Spinal cord (tissue), 10 donors: ENCODE data around the gene STARD7. TPM values are rescaled to one million over a fixed set of nuclear protein-coding genes. Genes with fewer than 3 reads are reported as not detected.
"Not testable (repeated sequence)": the region's sequence is repeated elsewhere in the genome, so short reads cannot be mapped to it uniquely, and the experiment has no call there.

Source experiments
- DNase-seq, 6 donors: peaks; one replicate each; pipeline versions ENCODE4 v3.0.0 to v3.0.0-alpha.2; 2013 to 2015; ENCODE audit warnings: low spot score in 6 of 6, low read depth in 4 of 6
- H3K27ac ChIP-seq: one replicate; pipeline ENCODE4 v1.5.1; 2013; ENCODE audit warnings: low read depth, low read length, control low read depth
- H3K27me3 ChIP-seq: one replicate; pipeline ENCODE4 v1.6.1; 2013; ENCODE audit warnings: low read length; ENCODE audit not compliant: control insufficient read depth, insufficient read depth
- H3K36me3 ChIP-seq: one replicate; pipeline ENCODE4 v1.6.1; 2013; ENCODE audit warnings: low read length; ENCODE audit not compliant: control insufficient read depth, insufficient read depth
- H3K4me1 ChIP-seq: one replicate; pipeline ENCODE4 v1.6.1; 2013; ENCODE audit warnings: low read length; ENCODE audit not compliant: control insufficient read depth, insufficient read depth
- H3K4me3 ChIP-seq: one replicate; pipeline ENCODE4 v1.5.1; 2013; ENCODE audit warnings: low read depth, low read length, control low read depth
- H3K9me3 ChIP-seq: one replicate; pipeline ENCODE4 v1.6.1; 2013; ENCODE audit warnings: low read length; ENCODE audit not compliant: control insufficient read depth, insufficient read depth
- WGBS: methylation state at CpG from one replicate; pipeline ENCODE4 v1.1.5; 2013; ENCODE audit warnings: missing lambda C conversion rate; ENCODE audit not compliant: insufficient coverage; 5-methylcytosine and 5-hydroxymethylcytosine counted together
- long read RNA-seq, 4 donors: transcript quantifications; one replicate each; lab custom pipeline, GENCODE V29; 2026
- polyA plus RNA-seq, 2 donors: library from polyadenylated mRNA; unstranded; fragments of 120-200 nt; gene quantifications; one replicate each; pipeline ENCODE4 v1.2.1, GENCODE V29; 2013; ENCODE audit not compliant: insufficient read length in 2 of 2
- total RNA-seq, 2 donors: library from RNA; depleted of rRNA in 1 of 2; stranded (reverse); fragments of 120-200 nt in 1 of 2; fragments of >200 nt in 1 of 2; gene quantifications; one replicate each; pipeline versions ENCODE4 v1.2.3 to v1.2.4, GENCODE V29; 2013 to 2014
- donor health status: healthy.

The STARD7 gene, protein sequence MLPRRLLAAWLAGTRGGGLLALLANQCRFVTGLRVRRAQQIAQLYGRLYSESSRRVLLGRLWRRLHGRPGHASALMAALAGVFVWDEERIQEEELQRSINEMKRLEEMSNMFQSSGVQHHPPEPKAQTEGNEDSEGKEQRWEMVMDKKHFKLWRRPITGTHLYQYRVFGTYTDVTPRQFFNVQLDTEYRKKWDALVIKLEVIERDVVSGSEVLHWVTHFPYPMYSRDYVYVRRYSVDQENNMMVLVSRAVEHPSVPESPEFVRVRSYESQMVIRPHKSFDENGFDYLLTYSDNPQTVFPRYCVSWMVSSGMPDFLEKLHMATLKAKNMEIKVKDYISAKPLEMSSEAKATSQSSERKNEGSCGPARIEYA
- total RNA-seq = 100 to 1,000 TPM; 141 to 162 TPM
- 100 to 1,000 TPM; 133 to 152 TPM for polyA plus RNA-seq
- long read RNA-seq, donor 1, transcript STARD7-201 (8 exons, 3,368 nt) = major isoform, 17 of 19 reads
- long read RNA-seq, donor 1, partial matches to known transcripts = 0 of 19 reads
- long read RNA-seq, donor 1, other reads (novel, unspliced or antisense) = 0 of 19 reads
- long read RNA-seq, donor 2, transcript STARD7-201 (8 exons, 3,368 nt) = major isoform, 19 of 20 reads
- long read RNA-seq, donor 2, partial matches to known transcripts = 0 of 20 reads
- long read RNA-seq, donor 2, other reads (novel, unspliced or antisense) = 0 of 20 reads
- long read RNA-seq, donor 3, transcript STARD7-201 (8 exons, 3,368 nt) = major isoform, 28 of 30 reads
- long read RNA-seq, donor 3, partial matches to known transcripts = 0 of 30 reads
- long read RNA-seq, donor 3, other reads (novel, unspliced or antisense) = 0 of 30 reads
- long read RNA-seq, donor 4, transcript STARD7-201 (8 exons, 3,368 nt) = major isoform, 19 of 123 reads
- long read RNA-seq, donor 4, partial matches to known transcripts = 103 of 123 reads
- long read RNA-seq, donor 4, other reads (novel, unspliced or antisense) = 0 of 123 reads

DNA sequence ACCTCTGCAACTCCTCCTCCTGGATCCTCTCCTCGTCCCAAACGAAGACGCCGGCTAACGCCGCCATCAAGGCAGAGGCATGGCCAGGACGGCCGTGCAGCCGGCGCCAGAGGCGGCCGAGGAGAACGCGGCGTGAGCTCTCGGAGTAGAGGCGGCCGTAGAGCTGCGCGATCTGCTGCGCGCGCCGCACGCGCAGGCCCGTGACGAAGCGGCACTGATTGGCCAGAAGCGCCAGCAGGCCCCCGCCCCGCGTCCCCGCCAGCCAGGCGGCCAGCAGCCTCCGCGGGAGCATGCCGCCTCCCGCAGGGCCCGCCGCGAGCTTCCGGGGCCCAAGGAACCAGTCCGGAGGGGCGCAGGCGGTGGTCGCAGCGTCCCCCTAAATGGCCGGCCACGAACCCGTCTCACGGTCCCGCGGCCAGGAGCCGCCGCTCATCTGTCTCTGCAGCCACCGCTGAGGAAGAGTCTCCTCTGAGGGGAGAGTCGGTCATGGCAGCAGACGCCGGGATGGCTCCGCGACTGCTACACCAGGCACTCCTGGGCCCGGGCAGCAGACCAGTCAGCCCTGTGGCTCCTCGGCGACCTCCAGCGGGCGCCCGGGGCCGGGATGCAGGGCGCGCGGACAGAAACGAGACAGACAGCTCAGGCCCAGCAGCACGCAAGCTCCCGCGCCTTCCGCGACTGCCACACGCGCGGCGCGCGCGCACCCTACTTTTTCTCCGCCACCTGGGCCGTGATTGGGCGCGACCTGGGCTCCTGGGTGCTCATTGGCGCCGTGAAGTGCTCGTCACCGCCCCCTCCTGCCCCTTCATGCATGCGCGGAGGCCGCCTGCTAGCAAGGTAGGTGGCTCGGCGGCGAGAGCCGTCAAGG lies at the start of gene STARD7:
Gene STARD7, minus strand, starts transcription at position 685 of the 868 bp plus-strand sequence. Its CDS starts 393 bp downstream, at position 292.
- peak within 1 kb of the TSS; percentile 94 for H3K27ac ChIP-seq
- peaks cover 19% of the 10 kb centered on the region for H3K4me1 ChIP-seq
- WGBS = under 1% methylated on average over 100 of the region's 100 CpGs
- peaks cover 10% of the 10 kb centered on the region for H3K36me3 ChIP-seq
- H3K4me3 ChIP-seq = peak within 1 kb of the TSS; percentile 79
- H3K27me3 ChIP-seq = no peaks in the 10 kb centered on the region
- peak; percentile 85 to 99 (median 94) for DNase-seq
- no peaks in the 10 kb centered on the region for H3K9me3 ChIP-seq

DNA sequence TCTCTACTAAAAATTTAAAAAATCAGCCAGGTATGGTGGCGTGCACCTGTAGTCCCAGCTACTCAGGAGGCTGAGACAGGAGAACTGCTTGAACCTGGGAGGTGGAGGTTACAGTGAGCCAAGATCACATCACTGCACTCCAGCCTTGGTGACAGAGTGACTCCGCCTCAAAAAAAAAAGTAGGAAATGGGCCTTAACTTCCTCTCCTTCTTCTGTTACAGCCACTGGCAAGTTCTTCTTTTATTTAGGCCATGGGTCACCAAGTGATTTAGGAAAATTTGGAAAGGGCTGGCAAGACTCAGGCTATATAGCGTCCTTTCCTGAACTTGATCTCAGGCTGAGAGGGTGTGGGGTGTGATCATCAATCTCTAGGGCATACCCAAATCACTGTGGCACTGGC lies 49.1 kb upstream of the STARD7 start:
- H3K27me3 ChIP-seq, H3K9me3 ChIP-seq, H3K4me3 ChIP-seq, DNase-seq, H3K27ac ChIP-seq: not testable (repeated sequence)
- Histone ChIP-seq H3K36me3 (peaks cover 60% of the 10 kb centered on the region), H3K4me1 (peaks cover 13% of the 10 kb centered on the region)
- 91% methylated on average over 2 of the region's 3 CpGs for WGBS

DNA sequence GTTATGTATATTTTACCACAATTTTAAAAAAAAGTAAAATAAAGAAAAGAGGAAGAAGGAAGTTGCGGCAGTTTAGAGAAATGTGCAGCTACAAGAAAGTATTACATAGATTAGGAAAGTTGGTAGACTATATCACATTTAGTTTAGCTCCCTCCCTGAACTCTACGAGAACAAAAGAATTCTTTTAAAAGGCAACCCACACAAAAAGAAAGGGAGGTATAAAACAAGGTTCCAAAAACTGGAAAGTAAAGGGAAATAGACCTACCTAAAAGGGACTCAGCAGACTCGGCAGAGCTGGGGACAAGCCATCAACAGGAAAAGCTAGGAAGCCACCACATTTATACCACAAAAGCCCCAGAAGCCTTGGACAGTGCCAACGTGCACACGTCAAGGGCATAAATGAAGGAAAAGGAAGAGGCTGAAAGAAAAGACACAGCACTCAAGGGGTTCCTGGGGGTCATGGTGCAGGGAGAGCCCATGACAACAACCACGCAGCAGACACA lies 48.0 kb upstream of the STARD7 start:
- no peak for DNase-seq
- Histone ChIP-seq H3K4me3 (no peak overlapping the region), H3K36me3 (peaks cover 64% of the 10 kb centered on the region), H3K27me3 (no peaks in the 10 kb centered on the region), H3K27ac (no peak overlapping the region), H3K9me3 (no peaks in the 10 kb centered on the region), H3K4me1 (peaks cover 16% of the 10 kb centered on the region)
- WGBS = 73% methylated on average over 3 of the region's 6 CpGs

DNA sequence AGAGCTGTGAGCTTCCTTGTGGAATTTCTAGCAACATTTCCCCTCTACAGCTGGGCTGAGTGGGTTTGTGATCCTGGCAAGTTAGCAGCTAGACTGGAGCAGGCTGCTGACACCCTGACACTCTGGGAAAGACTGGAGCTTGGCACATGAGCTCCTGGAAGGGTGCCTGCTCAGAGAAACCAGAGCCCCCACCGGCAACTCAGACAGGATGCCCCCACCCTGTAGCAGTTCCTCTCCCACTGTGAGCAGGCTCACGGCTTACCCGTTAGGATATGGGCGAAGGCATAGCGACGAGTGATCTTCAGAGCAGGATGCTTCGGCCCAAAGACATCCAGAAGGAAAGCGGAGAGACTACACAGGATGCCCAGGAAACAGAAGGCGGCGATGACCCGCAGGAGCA lies 45.9 kb upstream of the STARD7 start:
- Histone ChIP-seq H3K9me3 (no peaks in the 10 kb centered on the region), H3K36me3 (peaks cover 64% of the 10 kb centered on the region), H3K27ac (no peak overlapping the region), H3K4me1 (peaks cover 8% of the 10 kb centered on the region), H3K4me3 (no peak overlapping the region), H3K27me3 (no peaks in the 10 kb centered on the region)
- WGBS = 92% methylated on average over 11 of the region's 11 CpGs
- DNase-seq = peak in 1 of 6 donors; percentile 43

DNA sequence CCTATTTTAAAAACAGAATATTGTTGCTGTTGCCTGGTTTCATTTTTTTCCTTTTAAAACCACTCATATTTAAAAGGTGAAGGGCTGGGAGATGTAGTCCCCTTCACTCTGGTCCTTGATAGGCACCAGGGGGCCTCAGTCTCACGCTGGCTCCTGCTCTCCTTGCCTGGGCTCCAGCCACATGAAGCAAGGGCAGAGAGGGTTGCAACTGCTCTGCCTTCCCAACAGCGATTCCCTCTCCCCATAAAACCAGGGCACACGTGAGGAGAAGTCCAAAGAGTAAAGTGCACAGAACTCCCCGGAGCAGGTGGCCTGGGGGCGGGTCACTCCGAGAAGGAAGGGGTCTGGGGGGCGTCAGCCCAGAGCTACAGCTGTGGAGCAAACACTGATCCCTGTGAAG lies 44.4 kb upstream of the STARD7 start:
- H3K4me3 ChIP-seq = no peak overlapping the region
- peaks cover 5% of the 10 kb centered on the region for H3K4me1 ChIP-seq
- 80% methylated on average over 7 of the region's 7 CpGs for WGBS
- peaks cover 59% of the 10 kb centered on the region for H3K36me3 ChIP-seq
- H3K27me3 ChIP-seq = no peaks in the 10 kb centered on the region
- DNase-seq = no peak
- no peak overlapping the region for H3K27ac ChIP-seq
- no peaks in the 10 kb centered on the region for H3K9me3 ChIP-seq

DNA sequence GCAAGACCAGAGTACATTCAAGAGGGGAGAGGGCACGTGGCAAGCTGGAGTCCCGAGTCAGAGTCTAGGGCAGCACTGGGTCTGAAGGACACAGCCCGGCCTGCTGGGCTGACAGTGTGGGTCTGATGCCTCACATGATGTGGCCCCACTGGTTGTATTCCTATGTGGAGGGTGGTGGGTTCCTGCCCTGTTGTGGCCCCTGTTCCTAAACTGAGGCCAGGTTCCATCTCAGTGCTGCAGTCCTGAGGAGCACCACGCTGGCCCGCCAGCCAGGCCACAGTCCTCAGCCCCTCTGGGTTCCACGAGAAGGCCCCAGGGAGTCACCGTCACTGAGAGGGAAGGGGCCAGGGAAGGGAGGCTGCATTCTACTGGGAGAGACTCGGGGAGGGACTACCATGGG lies 43.9 kb upstream of the STARD7 start:
- WGBS = 96% methylated on average over 7 of the region's 8 CpGs
- Histone ChIP-seq H3K27me3 (no peaks in the 10 kb centered on the region), H3K4me1 (peaks cover 5% of the 10 kb centered on the region), H3K36me3 (peaks cover 58% of the 10 kb centered on the region), H3K27ac (no peak overlapping the region), H3K9me3 (no peaks in the 10 kb centered on the region), H3K4me3 (no peak overlapping the region)
- DNase-seq = no peak

DNA sequence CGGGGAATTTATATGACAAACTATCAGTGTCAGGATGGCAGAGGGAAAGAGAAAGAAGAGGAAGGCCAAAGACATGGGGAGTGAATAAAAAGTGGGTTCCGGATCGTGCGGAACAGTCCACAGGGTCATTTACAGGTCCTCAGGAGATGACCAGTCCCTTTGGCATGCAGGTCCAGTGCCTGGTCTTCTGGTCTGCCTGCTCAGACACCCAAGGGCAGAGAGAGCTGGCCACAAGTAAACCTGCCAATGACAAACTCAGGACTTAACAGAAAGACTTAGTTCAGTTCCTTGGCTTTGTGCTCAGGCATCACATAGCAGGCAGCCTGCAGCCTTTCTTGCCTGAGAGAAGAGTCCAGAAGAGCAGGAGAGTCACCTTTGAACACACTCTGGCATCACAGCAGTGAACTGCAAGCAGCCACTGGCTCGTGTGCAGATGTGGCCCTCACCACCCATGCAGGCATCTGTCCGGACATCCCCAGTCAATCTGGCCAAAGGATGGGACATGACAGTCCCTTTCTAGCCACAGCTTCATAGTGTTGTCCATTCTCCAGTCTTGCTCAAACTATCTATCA lies 43.2 kb upstream of the STARD7 start:
- Histone ChIP-seq H3K36me3 (peaks cover 51% of the 10 kb centered on the region), H3K4me1 (peaks cover 5% of the 10 kb centered on the region), H3K27me3 (no peaks in the 10 kb centered on the region), H3K4me3 (no peak overlapping the region), H3K9me3 (no peaks in the 10 kb centered on the region), H3K27ac (no peak overlapping the region)
- DNase-seq = peak in 2 of 6 donors; percentile 36 to 55
- WGBS = 73% methylated on average over 5 of the region's 6 CpGs

DNA sequence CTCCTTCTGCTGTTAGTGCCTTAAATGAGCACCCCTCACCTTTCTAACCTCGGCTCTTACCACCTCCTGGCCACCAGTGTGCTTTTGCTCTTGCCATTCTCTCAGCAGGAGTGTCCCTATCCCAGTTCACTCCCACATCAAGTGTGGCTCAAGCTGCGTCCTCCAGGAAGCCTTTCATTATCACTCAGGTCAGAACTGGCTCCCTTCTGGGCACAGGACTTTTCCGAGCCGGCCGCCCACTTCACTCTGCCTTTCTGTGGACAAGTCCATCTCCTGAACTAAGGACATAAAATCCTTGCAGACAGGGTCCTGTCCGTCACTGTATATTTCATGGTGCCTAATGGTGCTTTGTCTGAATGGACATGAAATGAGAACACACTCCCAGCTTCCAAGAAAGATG lies 41.6 kb upstream of the STARD7 start:
- no peaks in the 10 kb centered on the region for H3K9me3 ChIP-seq
- peaks cover 5% of the 10 kb centered on the region for H3K4me1 ChIP-seq
- WGBS = 85% methylated on average over 3 of the region's 6 CpGs
- H3K4me3 ChIP-seq = no peak overlapping the region
- no peaks in the 10 kb centered on the region for H3K27me3 ChIP-seq
- H3K27ac ChIP-seq = no peak overlapping the region
- no peak for DNase-seq
- peaks cover 43% of the 10 kb centered on the region for H3K36me3 ChIP-seq
